Fibroblast of pulmonary artery (primary cell): ENCODE results near the gene PCNX1.
"Not testable (repeated sequence)": the region's sequence is repeated elsewhere in the genome, so short reads cannot be mapped to it uniquely, and the experiment has no call there.

Source experiments
- DNase-seq: peaks from one replicate; pipeline ENCODE4 v3.0.0-alpha.2; 2010; ENCODE audit warnings: low read depth
- H3K4me3 ChIP-seq: replicated peaks from 2 replicates; pipeline ENCODE4 v1.5.1; 2011; ENCODE audit warnings: low read depth, mild to moderate bottlenecking, control low read depth, low read length, moderate library complexity
- CTCF ChIP-seq: IDR thresholded peaks from 2 replicates; pipeline ENCODE4 v1.5.1; 2011; ENCODE audit warnings: mild to moderate bottlenecking, control low read depth, low read length, inconsistent platforms; ENCODE audit errors: missing control alignments

The PCNX1 gene

GRCh38 chr14:70907176-70907995 is at the start of gene PCNX1:
PCNX1 (plus strand) TSS chr14:70907459; CDS start chr14:70907851, 392 bp downstream.
- DNase-seq: peak; percentile 86
- peak within 1 kb of the TSS; percentile 73 for H3K4me3 ChIP-seq
- TF ChIP-seq CTCF: peak; percentile 36

- no peak overlapping the region for H3K4me3 ChIP-seq
- no peak for DNase-seq
- TF ChIP-seq CTCF: no peak
Measured at GRCh38 chr14:70857496-70857890, 49.8 kb upstream of the PCNX1 start.

- no peak for DNase-seq
- TF ChIP-seq CTCF: no peak
- no peak overlapping the region for H3K4me3 ChIP-seq
Measured at GRCh38 chr14:70858641-70859040, 48.6 kb upstream of the PCNX1 start.

GRCh38 chr14:70866992-70867391 is 40.3 kb upstream of the PCNX1 start:
- H3K4me3 ChIP-seq, DNase-seq: not testable (repeated sequence)

- TF ChIP-seq CTCF: no peak
- DNase-seq: no peak
- no peak overlapping the region for H3K4me3 ChIP-seq
Measured at GRCh38 chr14:70871001-70871400, 36.3 kb upstream of the PCNX1 start.

- DNase-seq: no peak
- TF ChIP-seq CTCF: no peak
- H3K4me3 ChIP-seq: no peak overlapping the region
Measured at GRCh38 chr14:70871863-70872677, 35.2 kb upstream of the PCNX1 start.

GRCh38 chr14:70872678-70873020 is 34.6 kb upstream of the PCNX1 start:
- no peak for DNase-seq
- no peak for TF ChIP-seq CTCF
- H3K4me3 ChIP-seq: no peak overlapping the region
